Endothelial cell of umbilical vein (primary cell): Measurements from ENCODE around the gene NYAP2. TPM values are rescaled to one million over a fixed set of nuclear protein-coding genes. Genes with fewer than 3 reads are reported as not detected.

Source experiments
- BruUV-seq: library from RNA; stranded (reverse); fragments of 400-500 nt; replicated peaks from 2 replicates; lab custom pipeline; 2021; lab: Mats Ljungman, UMichigan
- CTCF ChIA-PET: fragments of 300-600, 350-600 bp; sonication (Branson Sonifier 250); formaldehyde crosslinking; loops from one replicate; lab custom pipeline; 2021; ENCODE audit warnings: antibody characterized with exemption, inconsistent platforms; lab: Charles Lee
- POLR2A ChIA-PET: fragments of 300-600, 350-600 bp; sonication (Branson Sonifier 250); formaldehyde crosslinking; loops from one replicate; lab custom pipeline; 2021; ENCODE audit warnings: antibody characterized with exemption, inconsistent platforms; lab: Charles Lee
- DNase-seq: peaks from one replicate; pipeline ENCODE4 v3.0.0-alpha.2; 2011; ENCODE audit warnings: low read depth, low spot score
- FAIRE-seq: peaks from 2 replicates; lab custom pipeline; 2011; peaks lifted over from hg19 to GRCh38; lab: Jason Lieb, UNC
- H2AFZ ChIP-seq: 2 replicates; pipeline ENCODE4 v1.6.0; 2012; ENCODE audit warnings: low read depth, low read length, control low read depth, inconsistent platforms
- H3K27ac ChIP-seq: 2 replicates; pipeline ENCODE4 v1.5.1; 2011; ENCODE audit warnings: low read depth, mild to moderate bottlenecking, control low read depth, low read length, moderate library complexity; ENCODE audit not compliant: insufficient read depth
- H3K27me3 ChIP-seq, 2 experiments: 2 replicates each; pipeline versions ENCODE4 v1.6.0 to v1.6.1; 2011; ENCODE audit warnings: low read length in 2 of 2, mixed read lengths in 1 of 2; ENCODE audit not compliant: control insufficient read depth in 2 of 2, insufficient read depth in 2 of 2
- H3K36me3 ChIP-seq, 2 experiments: 2 replicates in 1 of 2; 3 replicates in 1 of 2; pipeline ENCODE4 v1.5.1; 2011; ENCODE audit warnings: low read length in 2 of 2, mild to moderate bottlenecking in 1 of 2, moderate library complexity in 1 of 2; ENCODE audit not compliant: control insufficient read depth in 2 of 2, insufficient read depth in 2 of 2; ENCODE audit errors: extremely low read depth in 1 of 2
- H3K4me1 ChIP-seq: 3 replicates; pipeline ENCODE4 v1.5.1; 2011; ENCODE audit warnings: mild to moderate bottlenecking, low read length; ENCODE audit not compliant: control insufficient read depth, insufficient read depth; ENCODE audit errors: extremely low read depth
- H3K4me2 ChIP-seq: 2 replicates; pipeline ENCODE4 v1.6.1; 2011; ENCODE audit warnings: low read length, control low read depth, mixed read lengths; ENCODE audit not compliant: insufficient read depth
- H3K4me3 ChIP-seq, 3 experiments: fragments of 200-600 bp in 1 of 3; sonication (generic), shearing (Covaris generic) in 1 of 3; replicated peaks in 1 of 3; 2 replicates each; pipeline ENCODE4 v1.5.1; 2011 to 2016; ENCODE audit warnings: control low read depth in 3 of 3, low read length in 3 of 3, mild to moderate bottlenecking in 2 of 3, inconsistent platforms in 1 of 3, low read depth in 1 of 3, moderate library complexity in 1 of 3; ENCODE audit not compliant: insufficient read depth in 1 of 3
- H3K79me2 ChIP-seq: 2 replicates; pipeline ENCODE4 v1.6.0; 2012; ENCODE audit warnings: low read length, inconsistent platforms; ENCODE audit not compliant: control insufficient read depth, insufficient read depth
- H3K9ac ChIP-seq: replicated peaks from 2 replicates; pipeline ENCODE3; 2011; ENCODE audit warnings: low read length, control low read depth; ENCODE audit not compliant: insufficient read depth; ENCODE audit errors: extremely low read depth
- H3K9me1 ChIP-seq: replicated peaks from 3 replicates; pipeline ENCODE4 v1.6.0; 2011; ENCODE audit warnings: mild to moderate bottlenecking, low read length; ENCODE audit not compliant: control insufficient read depth, insufficient read depth; ENCODE audit errors: extremely low read depth
- H3K9me3 ChIP-seq: replicated peaks from 2 replicates; pipeline ENCODE4 v1.5.1; 2012; ENCODE audit warnings: low read length, inconsistent platforms; ENCODE audit not compliant: control insufficient read depth, insufficient read depth
- H4K20me1 ChIP-seq: replicated peaks from 2 replicates; pipeline ENCODE3; 2011; ENCODE audit warnings: mild to moderate bottlenecking, low read length; ENCODE audit not compliant: control insufficient read depth, insufficient read depth; ENCODE audit errors: extremely low read depth
- EZH2 ChIP-seq: IDR thresholded peaks from 2 replicates; pipeline ENCODE4 v1.6.1; 2012; ENCODE audit warnings: borderline replicate concordance, low read depth, mild to moderate bottlenecking, moderate library complexity, low read length, inconsistent platforms; ENCODE audit not compliant: severe bottlenecking
- JUN ChIP-seq: IDR thresholded peaks from 2 replicates; pipeline ENCODE4 v1.6.1; 2011; ENCODE audit warnings: borderline replicate concordance, low read depth; ENCODE audit not compliant: insufficient read length, insufficient read depth
- POLR2AphosphoS5 ChIP-seq: IDR thresholded peaks from 2 replicates; pipeline ENCODE4 v1.6.1; 2012; ENCODE audit warnings: low read depth, mild to moderate bottlenecking, control low read depth, low read length, moderate library complexity; ENCODE audit not compliant: insufficient read depth
- dilution Hi-C: fragments of 300-500 bp; cut with MboI; formaldehyde crosslinking; loops from one replicate; pipeline ENCODE4 v1.15.0; 2019; ENCODE audit warnings: low sequenced_read_pairs; ENCODE audit not compliant: extremely low pct_ligation_motif_present
- intact Hi-C: fragments of 100-400 bp; cut with micrococcal nuclease; formaldehyde crosslinking; loops from one replicate; pipeline ENCODE4 v1.10.0; 2022
- polyA plus RNA-seq, 4 experiments: library from polyadenylated mRNA; depleted of rRNA in 3 of 4; stranded (reverse) in 3 of 4; unstranded in 1 of 4; fragments of >200 nt; gene quantifications; 2 replicates each; pipeline versions ENCODE4 v1.2.1 to v1.2.3, GENCODE V29; 2011 to 2012; ENCODE audit warnings: missing spikeins in 1 of 4
- total RNA-seq: library from RNA; stranded (reverse); gene quantifications from 2 replicates; pipeline ENCODE4 v1.2.3, GENCODE V29; 2021
- TF ChIP-seq, protein P1 (sequence below): IDR thresholded peaks from 2 replicates; pipeline ENCODE4 v1.6.1; 2011; ENCODE audit not compliant: insufficient read depth, insufficient read length
- TF ChIP-seq, protein P2 (sequence below), 2 donors: IDR thresholded peaks; 1 replicate in 1 of 2; 2 replicates in 1 of 2; pipeline ENCODE4 v1.5.1; 2011; ENCODE audit warnings: low read length in 2 of 2, mild to moderate bottlenecking in 2 of 2, moderate library complexity in 2 of 2, control low read depth in 1 of 2, inconsistent platforms in 1 of 2, low read depth in 1 of 2; ENCODE audit not compliant: insufficient read depth in 1 of 2; ENCODE audit errors: extremely low read depth in 1 of 2

Gene NYAP2
- total and polyA plus RNA-seq, 2 donors (not counting 3 experiments of a cell fraction or from before 2014, with no cell fraction given) = not detected

DNA sequence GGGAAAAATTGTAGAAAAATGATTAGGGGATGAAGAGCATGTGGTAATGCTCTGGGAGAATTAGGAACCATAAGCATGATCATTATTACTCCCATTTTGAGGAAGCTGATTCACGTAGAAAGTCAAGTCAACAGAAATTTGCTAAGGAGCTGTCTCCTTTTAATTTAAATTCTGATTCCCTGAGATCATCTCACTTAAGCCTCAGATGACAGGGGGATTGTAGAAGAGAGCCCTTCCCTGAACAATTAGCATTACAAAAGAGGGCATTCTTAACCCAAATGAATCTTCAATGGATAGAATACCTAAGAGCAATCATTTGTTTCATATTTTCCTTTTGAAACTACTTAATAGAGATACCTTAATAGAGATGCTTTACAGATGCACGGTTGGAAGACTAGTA lies 267.9 kb downstream of the NYAP2 start:
- Histone ChIP-seq H2AFZ (no peak overlapping the region), H3K79me2 (no peaks in the 10 kb centered on the region), H3K36me3 (no peaks in the 10 kb centered on the region), H3K9me1 (no peaks in the 10 kb centered on the region), H3K9me3 (no peaks in the 10 kb centered on the region), H3K27ac (no peak overlapping the region), H3K9ac (no peak overlapping the region), H3K4me2 (no peak overlapping the region), H3K4me3 (no peak overlapping the region), H3K27me3 (no peaks in the 10 kb centered on the region), H3K4me1 (no peaks in the 10 kb centered on the region), H4K20me1 (no peaks in the 10 kb centered on the region)
- no peak for FAIRE-seq
- DNase-seq = no peak
- TF ChIP-seq POLR2AphosphoS5 (no peak), EZH2 (no peak)
- TF ChIP-seq, protein P1, sequence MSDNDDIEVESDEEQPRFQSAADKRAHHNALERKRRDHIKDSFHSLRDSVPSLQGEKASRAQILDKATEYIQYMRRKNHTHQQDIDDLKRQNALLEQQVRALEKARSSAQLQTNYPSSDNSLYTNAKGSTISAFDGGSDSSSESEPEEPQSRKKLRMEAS = no peak
- POLR2A ChIA-PET = no interaction called here
- intact Hi-C loops = loop anchor here (5.0 to 10.0 kb wide), 4 partner anchors 545 to 1570 kb away; no protein-coding TSS in a partner anchor
- dilution Hi-C loops = no loop called here
- no TSS peak for BruUV-seq
- CTCF ChIA-PET = interaction anchor here (1.2 to 4.1 kb wide), 3 partner anchors 385 to 1317 kb away, joined by 3 to 103 read pairs (median 52); no protein-coding TSS in a partner anchor

DNA sequence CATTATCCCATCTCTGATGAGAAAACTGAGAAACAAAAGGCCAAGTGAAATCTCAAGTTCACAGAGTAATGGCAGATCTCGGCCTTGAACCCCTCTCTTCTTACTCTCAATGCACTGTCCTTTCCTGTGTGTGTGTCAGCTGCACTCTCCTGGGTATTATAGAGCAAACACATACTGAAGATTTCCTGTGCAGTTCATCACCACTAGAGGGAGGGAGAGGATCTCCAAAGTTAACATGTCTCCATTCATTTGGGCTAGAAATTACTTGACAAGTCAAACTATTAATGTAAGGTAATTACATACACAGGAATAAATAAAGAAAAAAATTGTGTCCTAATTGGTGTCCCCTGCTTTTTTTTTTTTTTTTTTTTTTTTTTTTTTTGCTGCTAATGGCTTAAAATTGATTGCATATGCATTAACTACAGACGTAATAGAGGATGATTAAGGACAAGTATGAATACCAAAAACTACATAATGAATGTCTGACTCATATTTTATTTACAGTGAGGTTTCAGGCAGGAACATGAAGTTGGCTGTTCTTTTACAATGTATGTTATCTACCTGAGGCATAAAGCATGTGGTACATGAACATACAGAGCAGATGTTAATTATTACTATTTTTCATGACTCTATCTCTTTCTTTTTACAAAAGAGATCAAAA lies 269.2 kb downstream of the NYAP2 start:
- H4K20me1 ChIP-seq = no peaks in the 10 kb centered on the region
- no peak overlapping the region for H3K4me3 ChIP-seq
- no peaks in the 10 kb centered on the region for H3K9me3 ChIP-seq
- no peak overlapping the region for H3K27ac ChIP-seq
- no peaks in the 10 kb centered on the region for H3K36me3 ChIP-seq
- no TSS peak for BruUV-seq
- DNase-seq (peak; percentile 54), FAIRE-seq (no peak)
- H3K27me3 ChIP-seq = no peaks in the 10 kb centered on the region
- no peak overlapping the region for H2AFZ ChIP-seq
- no peak for TF ChIP-seq JUN
- TF ChIP-seq, protein P2, sequence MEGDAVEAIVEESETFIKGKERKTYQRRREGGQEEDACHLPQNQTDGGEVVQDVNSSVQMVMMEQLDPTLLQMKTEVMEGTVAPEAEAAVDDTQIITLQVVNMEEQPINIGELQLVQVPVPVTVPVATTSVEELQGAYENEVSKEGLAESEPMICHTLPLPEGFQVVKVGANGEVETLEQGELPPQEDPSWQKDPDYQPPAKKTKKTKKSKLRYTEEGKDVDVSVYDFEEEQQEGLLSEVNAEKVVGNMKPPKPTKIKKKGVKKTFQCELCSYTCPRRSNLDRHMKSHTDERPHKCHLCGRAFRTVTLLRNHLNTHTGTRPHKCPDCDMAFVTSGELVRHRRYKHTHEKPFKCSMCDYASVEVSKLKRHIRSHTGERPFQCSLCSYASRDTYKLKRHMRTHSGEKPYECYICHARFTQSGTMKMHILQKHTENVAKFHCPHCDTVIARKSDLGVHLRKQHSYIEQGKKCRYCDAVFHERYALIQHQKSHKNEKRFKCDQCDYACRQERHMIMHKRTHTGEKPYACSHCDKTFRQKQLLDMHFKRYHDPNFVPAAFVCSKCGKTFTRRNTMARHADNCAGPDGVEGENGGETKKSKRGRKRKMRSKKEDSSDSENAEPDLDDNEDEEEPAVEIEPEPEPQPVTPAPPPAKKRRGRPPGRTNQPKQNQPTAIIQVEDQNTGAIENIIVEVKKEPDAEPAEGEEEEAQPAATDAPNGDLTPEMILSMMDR (IDR thresholded peaks at IDR 0.05; ENCODE audit: extremely low read depth in 1 of 2, insufficient read depth in 1 of 2, low read depth in 1 of 2, low read length in 2 of 2) = peak; percentile 45 to 67
- no peak for TF ChIP-seq EZH2
- no peak overlapping the region for H3K4me2 ChIP-seq
- CTCF ChIA-PET = interaction anchor here (0.5 to 2.5 kb wide), 10 partner anchors 8 to 1569 kb away, joined by 3 to 35 read pairs (median 6); no protein-coding TSS in a partner anchor
- H3K79me2 ChIP-seq = no peaks in the 10 kb centered on the region
- no peak overlapping the region for H3K9ac ChIP-seq
- intact Hi-C loops (loop anchor here (1.0 to 10.0 kb wide), 6 partner anchors 221 to 1569 kb away; no protein-coding TSS in a partner anchor), dilution Hi-C loops (no loop called here)
- no peaks in the 10 kb centered on the region for H3K9me1 ChIP-seq
- POLR2A ChIA-PET = no interaction called here
- H3K4me1 ChIP-seq = no peaks in the 10 kb centered on the region
